Middle frontal gyrus (tissue), 1 donor: ENCODE data around the gene SPSB3.

Experiments
- DNase-seq: peaks from one replicate; pipeline ENCODE4 v3.0.0-alpha.2; 2015; ENCODE audit warnings: low spot score; ENCODE audit errors: extremely low spot score

Gene SPSB3

DNA sequence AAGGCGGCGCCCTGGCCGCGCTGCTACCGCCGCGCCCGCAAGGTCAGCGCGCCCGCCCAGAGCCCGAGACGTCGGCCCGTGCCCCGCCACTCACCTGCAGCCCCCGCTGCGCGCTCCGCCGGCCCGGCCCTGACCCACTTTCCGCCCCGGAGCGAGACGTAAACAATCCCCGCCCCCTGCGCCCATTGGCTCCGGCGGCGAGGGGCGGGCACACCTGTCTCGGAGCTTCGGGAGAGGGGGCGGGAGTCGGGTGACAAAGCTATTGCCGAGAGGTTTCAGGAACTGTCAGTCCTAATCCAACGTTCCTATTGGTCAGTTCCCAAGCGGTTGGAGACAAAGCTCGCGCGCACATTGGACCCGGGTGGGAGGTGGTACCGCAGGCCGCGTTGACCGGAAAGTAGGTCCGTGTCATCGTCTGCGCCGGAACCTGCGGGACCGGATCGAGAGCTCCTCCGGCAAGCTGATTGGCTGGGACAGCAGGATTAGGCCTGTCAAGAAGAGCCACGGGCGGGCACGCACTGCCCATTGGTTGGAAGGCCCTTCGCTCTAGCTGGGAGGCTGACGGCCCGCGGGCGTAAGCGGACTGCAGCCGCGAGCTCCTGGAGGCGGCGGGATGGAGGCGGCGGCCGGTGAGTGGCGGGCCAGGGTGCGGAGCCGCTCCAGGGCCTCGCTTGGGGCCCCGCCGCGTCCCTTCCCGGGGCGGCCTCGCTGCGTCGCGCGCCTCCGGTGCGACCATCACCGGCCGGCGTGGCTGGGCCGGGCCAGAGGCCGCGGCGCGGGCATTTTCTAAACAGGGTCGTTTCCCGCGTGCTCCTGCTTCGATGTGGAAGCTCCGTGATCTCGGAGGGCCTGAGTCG lies at the start of gene SPSB3, which contains the start of gene NUBP2:
SPSB3 (minus strand) TSS at position 164 of the 857 bp plus-strand sequence. CDS start 1,088 bp downstream, outside the sequence.
NUBP2 (plus strand) TSS at position 553 of the 857 bp plus-strand sequence; CDS start at position 614, 61 bp downstream.
- DNase-seq: peak; percentile 100

DNA sequence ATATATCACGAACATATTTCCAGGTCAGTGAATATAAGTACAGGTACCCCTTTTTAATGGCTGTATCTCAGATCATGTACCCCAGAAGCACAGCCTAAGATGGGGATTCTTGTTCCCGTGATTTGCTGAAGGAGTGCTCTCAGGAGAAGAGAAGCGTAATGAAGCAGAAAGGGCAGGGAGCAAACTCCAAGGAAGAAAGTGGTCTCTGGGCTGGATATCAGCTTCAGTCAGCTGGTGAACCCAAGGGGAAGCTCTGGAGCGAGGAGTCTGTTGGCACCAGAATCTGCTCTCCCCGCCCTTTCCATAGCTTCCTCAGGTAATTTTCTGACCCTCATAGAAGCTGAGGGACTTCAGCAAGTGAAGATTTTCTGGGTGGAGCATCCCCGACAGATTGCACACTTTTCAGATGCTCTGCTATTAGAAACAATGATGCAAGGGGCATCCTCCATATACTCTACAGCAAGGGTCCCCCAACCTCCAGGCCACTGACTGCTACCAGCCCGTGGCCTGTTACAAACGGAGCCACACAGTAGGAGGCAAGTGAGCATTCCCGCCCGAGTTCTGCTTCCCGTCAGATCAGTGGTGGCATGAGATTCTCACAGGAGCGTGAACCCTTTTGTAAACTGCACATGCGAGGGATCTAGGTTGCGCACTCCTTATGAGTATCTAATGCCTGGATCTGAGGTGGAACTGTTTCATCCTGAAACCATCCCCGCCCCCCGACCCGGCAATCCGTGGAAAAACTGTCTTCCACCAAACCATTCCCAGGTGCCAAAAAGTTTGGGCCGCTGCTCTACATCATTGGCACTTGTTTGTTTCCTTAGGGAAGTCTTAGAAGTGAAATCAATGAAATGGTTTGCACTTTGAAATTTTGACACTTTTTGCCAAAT lies 49.1 kb upstream of the SPSB3 start:
- no peak for DNase-seq

DNA sequence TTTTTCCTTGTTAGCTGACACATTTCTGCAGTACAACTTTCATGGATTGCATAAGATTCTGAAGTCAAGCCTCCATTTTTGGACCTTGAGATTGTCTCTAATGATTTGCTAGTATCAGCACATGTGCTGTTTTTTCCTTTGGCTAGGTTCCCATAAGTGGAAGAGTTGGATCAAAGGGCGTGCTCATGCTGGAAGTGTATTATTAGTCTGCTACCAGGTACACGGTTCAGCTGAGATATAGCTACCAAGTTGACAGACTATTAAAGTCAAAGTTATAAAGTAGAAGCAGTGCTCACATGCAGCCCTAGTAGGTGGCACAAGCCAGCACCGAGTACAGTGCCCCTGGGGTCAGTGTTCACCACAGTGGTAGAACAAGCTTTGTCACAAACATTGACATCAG lies 47.8 kb upstream of the SPSB3 start:
- DNase-seq: no peak

DNA sequence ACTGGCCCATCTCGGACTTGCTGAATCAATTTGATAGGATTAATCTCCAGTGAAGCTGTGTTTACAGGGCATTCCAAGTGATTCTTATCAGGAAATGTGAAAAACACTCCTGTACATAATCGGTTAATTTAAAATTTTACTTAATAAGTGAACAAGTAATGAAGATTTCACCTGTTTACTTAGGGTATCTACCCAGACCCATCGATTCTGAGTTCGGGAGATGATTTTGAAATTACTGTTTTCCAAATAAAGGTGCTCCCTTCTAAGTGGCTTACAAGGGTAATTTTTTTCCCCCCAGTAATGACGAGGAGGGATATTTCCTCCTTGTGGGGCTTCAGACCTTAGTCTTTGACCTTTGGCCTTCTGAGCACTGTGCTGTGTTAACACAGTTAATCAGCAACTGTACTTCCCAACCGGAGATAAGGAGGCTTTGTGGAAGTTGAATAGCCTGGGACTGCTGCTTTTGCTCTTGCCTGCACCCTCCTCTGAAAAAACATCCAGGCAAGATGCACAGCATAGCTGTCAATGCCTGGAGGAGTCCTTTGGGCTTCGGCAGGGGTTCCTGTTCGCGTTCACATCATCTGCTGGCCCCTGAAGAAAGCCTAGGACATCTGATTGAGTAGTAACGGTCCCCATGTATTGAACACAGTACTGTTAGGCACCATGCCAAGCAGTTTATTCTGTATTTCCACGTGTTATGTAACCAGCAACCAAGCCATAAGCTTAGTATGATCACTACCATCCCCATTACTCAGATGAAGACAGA lies 46.5 kb upstream of the SPSB3 start:
- no peak for DNase-seq

DNA sequence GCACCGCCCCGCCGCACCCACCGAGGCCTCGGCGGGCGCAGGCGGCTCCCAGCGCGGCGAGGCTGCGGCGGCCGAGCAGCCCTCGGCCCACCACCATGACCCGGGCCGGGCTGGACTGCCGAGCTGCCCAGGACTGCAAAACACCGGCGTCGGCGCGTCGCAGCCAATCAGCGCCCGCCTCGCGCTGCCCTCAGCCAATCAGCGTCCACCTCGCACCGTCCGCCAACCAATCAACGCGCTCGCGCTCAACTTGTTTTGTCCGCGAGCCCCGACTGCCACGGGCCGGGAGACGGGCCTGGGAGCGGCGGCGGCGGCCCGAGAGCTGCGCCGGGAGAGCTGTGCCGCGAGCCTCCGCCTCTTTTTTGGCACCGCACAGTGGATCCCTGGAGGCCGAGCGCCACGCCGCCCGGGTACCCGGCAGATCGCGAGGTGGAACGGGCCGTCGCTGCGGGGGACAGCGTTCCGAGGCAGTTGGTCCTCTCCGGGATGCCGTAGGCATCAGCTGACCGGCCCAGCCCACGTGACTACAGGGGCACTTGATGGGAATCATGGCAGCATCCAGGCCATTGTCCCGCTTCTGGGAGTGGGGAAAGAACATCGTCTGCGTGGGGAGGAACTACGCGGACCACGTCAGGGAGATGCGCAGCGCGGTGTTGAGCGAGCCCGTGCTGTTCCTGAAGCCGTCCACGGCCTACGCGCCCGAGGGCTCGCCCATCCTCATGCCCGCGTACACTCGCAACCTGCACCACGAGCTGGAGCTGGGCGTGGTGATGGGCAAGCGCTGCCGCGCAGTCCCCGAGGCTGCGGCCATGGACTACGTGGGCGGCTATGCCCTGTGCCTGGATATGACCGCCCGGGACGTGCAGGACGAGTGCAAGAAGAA lies 44.6 kb upstream of the SPSB3 start, which contains the start of the genes FAHD1 and HAGH:
FAHD1 (plus strand) TSS at position 516 of the 883 bp plus-strand sequence; CDS start at position 549, 33 bp downstream.
HAGH (minus strand) TSS at position 135 of the 883 bp plus-strand sequence; CDS start at position 97, 38 bp downstream.
- peak; percentile 86 for DNase-seq

DNA sequence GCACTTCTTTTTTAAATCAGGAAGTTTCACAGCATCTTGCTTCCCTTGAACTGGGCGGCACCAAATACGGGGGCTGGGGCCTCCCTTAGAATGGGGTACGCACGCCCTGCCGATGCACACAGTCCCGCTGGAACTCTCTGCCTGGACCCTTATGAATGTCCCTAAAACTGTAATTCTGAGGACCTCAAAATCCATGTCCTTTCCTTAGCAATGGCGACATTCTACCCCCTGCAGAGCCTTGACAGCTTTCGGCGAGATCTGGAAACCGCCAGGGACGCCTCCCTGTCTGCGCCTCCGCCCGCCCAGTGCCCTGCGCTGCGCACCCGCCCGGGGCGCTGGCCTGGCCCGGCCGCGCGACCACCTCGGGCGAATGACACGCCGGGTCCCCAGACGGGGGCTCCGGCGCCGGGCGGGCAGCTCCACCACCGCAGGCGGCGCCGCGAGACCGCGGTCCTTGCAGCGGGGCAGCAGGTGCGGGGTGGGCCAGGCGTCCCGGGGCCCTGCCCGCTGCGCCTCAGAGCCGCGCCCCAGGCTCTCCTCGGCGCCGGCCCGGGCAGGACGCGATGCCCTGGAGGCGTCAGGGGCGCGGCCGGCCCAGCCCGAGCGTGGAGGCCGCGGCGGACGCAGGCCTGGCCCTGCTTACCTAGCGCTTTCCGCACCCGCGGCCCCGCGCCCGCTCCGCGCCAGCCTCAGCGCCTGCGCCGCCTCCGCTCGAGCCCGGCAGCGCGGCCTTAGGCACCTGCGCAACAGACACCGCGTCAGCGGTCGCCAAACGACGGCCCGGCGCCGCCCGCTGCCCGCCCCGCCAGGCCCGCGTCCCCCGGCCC lies 43.7 kb upstream of the SPSB3 start:
- peak; percentile 33 for DNase-seq

DNA sequence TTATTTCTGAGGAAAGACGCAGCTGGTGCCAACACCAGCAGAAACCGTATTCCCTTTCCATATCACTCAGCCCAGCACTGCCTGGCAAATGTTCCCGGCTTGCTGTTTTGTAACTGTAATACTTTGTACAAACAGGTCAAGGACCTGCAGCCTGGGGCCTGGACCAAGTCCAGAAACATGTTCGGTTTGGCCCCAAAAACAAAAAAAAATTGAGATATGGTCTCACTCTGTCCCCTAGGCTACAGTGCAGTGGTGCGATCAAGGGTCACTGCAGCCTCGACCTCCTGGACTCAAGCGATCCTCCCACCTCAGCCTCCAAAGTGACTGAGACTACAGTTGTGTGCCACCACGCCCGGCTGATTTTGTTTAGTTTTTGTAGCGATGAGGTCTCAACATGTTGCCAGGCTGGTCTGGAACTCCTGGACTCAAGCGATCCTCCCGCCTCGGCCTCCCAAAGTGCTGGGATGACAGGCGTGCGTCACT lies 43.1 kb upstream of the SPSB3 start:
- no peak for DNase-seq

DNA sequence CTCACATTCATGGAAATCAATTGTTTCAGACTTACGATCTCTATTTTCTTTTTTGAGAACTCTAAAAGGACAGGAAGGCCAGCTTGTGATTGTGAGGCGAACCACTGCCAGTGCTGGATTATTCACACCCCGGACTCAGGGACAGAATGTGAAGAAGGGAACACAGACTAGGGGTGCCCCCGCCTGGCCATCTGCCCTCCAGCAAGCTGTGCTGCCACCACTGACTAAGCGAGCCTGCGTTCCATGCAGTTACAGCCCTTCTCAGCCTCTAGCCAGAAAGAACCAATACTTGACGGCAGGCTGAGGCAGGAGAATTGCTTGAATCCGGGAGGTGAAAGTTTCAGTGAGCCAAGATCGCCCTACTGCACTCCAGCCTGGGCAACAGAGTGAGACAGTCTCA lies 41.5 kb upstream of the SPSB3 start:
- DNase-seq: peak; percentile 20

DNA sequence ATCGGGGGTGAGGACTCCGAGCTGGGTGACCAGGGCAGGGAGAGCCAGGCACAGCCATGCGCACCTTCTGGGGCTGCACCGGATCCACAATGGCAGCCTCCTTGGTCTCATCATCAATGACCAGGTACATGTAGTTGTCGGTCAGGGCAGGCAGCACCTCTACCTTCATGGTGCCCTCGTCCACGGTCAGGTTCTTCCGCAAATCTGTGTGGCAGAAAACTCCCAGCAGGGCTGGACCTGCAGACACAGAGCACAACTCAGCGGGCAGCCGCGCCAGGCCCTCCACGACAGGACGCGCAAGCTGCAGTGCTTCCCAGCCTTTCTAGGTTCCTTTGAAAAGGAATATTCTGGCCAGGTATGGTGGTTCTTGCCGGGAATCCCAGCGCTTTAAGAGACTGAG lies 40.4 kb upstream of the SPSB3 start:
- DNase-seq: no peak

DNA sequence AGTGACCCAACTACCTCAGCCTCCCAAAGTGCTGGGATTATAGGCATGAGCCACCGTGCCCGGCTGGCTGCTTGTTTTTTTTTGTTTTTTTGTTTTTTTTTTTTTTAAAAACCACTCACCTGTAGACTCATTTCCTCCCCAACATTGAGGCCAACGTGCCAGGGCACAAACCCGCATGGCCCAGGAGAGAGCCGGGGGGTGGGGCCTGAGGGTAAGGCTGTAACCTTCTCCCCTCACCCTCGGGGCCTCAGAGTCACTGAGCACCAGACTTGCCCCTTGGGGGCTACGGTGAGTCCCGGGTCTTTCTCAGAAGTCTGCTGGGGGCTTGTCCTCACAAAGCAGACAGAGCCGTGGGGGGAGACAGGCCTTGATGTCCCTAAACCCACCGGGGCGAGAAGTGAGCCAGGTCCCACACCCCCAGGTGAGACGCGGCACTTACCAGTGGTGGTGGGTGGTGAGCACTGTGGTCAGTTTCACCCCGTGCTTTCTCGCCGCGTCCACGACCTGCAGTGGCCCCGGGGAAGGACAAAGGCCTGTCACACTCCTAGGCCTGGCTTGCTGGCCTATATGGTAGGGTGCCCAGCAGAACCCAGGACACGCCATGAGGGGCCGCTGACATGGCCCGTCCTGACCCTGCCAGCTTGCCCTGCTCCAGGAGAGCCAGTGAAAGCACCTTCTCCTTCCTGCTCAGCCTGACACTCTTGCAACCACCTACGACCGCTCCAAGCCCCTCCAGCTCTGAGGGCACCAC lies 39.7 kb upstream of the SPSB3 start:
- no peak for DNase-seq

DNA sequence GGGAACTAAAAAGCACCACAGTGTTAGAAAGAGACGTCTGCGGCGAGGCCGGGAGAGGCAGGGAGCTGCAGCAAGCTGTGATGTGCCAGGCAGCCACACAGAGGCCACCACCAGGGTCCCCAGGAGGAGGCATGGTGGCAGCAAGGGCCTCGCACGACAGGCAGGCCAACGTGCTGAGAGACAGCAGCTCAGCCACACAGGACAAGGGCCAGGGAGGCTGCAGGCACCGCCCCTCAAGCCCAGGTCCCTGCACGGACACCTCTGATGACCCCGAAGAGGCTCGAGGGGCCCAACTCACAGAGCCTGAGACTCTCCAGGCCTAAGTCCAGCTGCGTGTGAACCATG lies 38.5 kb upstream of the SPSB3 start:
- DNase-seq: no peak

DNA sequence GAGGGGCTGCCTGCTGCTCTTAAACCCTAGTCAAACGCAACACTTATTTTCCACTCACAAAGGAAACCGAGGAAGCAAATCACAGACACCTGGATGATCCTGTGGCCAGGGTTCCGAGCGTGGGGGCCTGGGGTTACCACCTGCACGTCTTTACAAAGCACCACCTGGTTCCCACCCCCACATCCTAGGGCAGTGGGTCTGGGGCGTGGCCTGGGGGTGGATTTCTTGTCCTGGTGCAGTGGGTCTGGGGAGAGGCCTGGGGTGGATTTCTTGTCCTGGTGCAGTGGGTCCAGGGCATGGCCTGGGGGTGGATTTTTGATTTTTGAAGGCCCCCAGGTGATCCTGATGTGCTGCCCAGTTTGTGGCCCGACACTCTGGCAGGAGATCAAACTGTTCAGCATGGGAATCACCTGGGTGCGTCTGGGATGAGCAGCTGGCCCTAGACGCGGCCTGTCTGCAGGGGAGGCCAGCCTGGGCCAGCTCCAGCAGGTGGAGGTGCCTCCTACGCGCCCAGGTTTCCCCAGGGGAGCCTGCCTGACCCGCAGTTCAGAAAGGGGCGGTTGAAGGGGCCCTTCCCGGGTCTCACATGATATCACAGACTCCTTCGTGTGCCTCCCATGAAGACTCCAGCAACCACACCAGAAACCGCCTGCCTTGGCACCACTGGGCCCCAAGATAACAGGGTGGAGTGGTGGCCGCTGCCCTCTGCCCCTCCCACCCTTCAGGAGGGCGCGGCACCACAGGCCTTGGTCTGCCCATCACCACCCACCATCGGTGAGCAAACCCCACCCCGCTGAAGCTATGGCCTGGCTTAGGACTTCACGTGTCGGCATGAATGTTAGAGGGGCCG lies 38.0 kb upstream of the SPSB3 start:
- DNase-seq: no peak

DNA sequence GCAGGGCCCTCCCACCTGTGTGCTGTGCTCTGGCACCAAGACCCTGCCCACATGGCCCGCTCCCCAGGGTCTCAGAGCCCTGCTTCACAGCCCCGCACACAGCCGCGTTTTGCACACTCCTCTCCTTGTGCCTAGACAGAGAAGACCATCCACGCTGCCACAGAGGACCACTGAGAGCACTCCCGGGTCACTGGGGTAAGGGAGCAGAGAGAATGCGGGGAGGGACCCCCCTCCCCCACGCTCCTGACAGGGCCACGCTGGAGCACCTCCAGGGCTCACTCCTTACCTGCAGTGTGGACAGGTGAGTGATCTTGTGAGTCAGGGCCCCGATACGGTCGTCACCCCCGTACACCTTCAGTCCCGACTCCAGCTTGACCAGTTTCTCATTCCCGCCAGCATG lies 37.2 kb upstream of the SPSB3 start:
- no peak for DNase-seq

DNA sequence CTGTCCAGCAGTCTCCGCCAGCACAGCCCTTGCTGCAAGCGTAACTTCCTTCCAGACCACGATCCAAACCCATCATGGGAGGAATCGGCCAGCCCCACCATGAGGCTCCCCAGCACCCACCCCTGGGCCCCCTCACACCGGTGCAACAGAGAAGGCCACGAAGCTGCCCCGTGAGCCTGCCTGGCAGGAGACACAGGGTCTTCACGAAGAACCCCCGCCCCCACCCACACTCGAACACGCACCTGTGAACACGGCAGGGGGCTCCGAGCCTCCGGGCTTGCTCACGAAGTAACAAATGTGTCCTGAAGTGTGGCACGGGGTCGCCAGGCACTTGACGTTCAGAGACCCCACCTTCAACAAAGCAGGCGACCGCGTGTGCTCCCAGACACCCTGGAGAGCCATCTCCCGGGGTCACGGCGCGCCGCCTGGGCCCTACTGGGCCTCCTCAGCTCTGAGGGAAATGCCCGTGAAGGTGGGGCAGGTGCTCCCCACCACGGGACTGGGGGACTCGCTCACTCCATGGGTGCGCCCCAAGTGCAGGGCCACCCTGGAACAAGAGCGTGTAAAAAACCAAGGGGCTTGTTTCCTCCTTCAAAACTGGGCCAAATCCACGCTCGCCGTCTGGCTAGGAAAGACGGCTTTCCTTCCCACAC lies 36.6 kb upstream of the SPSB3 start:
- DNase-seq: no peak

DNA sequence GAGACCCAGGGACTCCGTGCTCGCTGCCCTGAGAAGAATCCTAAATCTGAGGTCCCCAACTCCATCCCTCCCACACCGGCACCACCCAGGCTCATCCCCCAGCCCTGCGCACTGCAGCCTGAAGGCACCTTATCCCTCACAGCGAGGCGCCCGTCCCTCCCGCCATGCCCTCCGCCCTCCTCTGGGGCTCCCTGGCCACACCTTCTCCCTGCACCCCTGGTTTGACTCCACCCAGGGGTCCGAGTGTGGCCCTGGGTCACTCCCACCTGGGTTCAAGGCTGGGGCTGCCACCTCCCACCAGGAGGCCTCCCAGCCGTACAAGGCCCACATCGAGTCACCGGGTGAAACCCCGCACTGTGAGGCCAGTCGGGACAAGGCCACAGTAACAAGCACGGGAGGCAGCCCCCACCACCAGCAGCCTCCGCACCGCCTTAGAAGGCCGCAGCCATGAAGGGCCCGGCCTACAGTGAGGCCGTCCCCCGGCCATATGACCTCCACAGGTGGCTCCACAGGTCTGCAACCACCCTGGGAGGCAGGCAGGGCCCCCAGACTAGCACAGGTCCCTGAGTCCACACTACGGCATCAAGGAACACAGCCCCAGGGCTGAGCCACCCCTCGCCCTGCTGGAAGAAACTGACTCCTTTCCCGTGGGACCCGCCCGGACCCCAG lies 36.0 kb upstream of the SPSB3 start:
- no peak for DNase-seq

DNA sequence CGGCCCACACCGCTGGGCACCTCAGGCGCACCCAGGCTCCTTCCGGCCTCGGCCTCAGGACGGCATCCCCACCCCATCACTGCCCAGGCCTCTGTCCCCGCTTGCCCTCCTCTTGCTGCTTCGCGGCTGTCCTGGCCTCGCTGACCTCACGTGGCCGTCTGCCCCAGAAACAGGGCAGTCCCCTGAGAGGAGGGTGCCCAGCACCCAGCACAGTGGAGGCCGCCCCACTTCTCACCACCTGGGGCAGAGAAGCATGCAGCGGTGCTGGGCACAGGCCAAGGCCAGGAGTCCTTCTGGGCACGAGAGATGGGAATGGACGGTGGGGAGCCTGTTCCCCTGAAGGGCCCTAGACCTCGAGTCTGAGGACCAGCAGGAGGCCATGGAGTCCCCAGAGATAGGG lies 35.3 kb upstream of the SPSB3 start:
- DNase-seq: no peak

DNA sequence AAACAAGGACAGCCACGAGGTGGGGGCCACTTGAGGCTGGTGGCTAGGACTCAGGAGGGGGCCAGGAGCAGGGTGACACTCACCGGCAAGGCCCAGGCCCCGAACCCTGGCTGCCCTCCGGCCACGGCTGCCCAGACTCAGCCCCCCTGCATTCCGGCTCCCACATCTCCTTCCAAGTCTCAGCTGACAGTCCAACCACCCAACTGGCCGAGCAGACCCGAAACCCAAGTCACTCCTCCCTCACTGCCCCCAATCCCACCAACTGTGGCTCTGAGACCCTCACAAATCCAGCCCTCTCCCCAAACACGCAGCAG lies 34.9 kb upstream of the SPSB3 start:
- no peak for DNase-seq
